ENCODE data around the gene C2orf72. TPM values are rescaled to one million over a fixed set of nuclear protein-coding genes. Genes with fewer than 3 reads are reported as not detected.
A peak's percentile ranks its signal among the peaks of the same experiment; 100 is the strongest.

Gene C2orf72
- total and polyA plus RNA-seq, 2 of the 13 experiments (the other 11 are each of a cell fraction or from before 2014, with no cell fraction given), result 147 to 203 TPM

GRCh38 chr2:231046916-231047273 is 9.6 kb downstream of the C2orf72 start (continued):
- TF ChIP-seq PRDM10 (CRISPR knock-in tag; IDR thresholded peaks at IDR 0.05; ENCODE audit: low read depth) (peak; percentile 4; the same call in 1 of the 2 replicates), ZNF343 (CRISPR knock-in tag; IDR thresholded peaks at IDR 0.05) (0 out of 2 replicates have a peak, but pooled peaks have one; percentile 33), ZNF564 (CRISPR knock-in tag; IDR thresholded peaks at IDR 0.05) (no peak), NCOA5 (CRISPR knock-in tag; IDR thresholded peaks at IDR 0.05) (no peak), ELK4 (CRISPR knock-in tag; IDR thresholded peaks at IDR 0.05; ENCODE audit: borderline replicate concordance) (no peak), LCORL (IDR thresholded peaks at IDR 0.05) (no peak), LCORL (CRISPR knock-in tag; IDR thresholded peaks at IDR 0.05) (no peak), CBX1 (IDR thresholded peaks at IDR 0.05; ENCODE audit: low read depth) (no peak), BCL6 (CRISPR knock-in tag; IDR thresholded peaks at IDR 0.05) (no peak), DDIT3 (CRISPR knock-in tag; IDR thresholded peaks at IDR 0.05) (0 out of 2 replicates have a peak, but pooled peaks have one; percentile 18), ZIK1 (CRISPR knock-in tag; IDR thresholded peaks at IDR 0.05; ENCODE audit: borderline replicate concordance, low read depth) (0 out of 2 replicates have a peak, but pooled peaks have one; percentile 7), MBNL3 (CRISPR knock-in tag; conservative IDR thresholded peaks at IDR 0.05) (no peak), ZKSCAN5 (CRISPR knock-in tag; IDR thresholded peaks at IDR 0.05) (0 out of 2 replicates have a peak, but pooled peaks have one; percentile 9), ZNF710 (CRISPR knock-in tag; IDR thresholded peaks at IDR 0.05; ENCODE audit: borderline replicate concordance) (no peak), KDM2A (CRISPR knock-in tag; IDR thresholded peaks at IDR 0.05; ENCODE audit: borderline replicate concordance, low read depth) (0 out of 2 replicates have a peak, but pooled peaks have one; percentile 9), NR0B2 (CRISPR knock-in tag; IDR thresholded peaks at IDR 0.05) (no peak), THAP7 (CRISPR knock-in tag; IDR thresholded peaks at IDR 0.05) (peak; percentile 45; the same call in 1 of the 2 replicates), HMG20A (CRISPR knock-in tag; IDR thresholded peaks at IDR 0.05; ENCODE audit: borderline replicate concordance) (no peak), U2AF2 (IDR thresholded peaks at IDR 0.05; ENCODE audit: low read depth, low read length) (no peak), MEIS1 (CRISPR knock-in tag; IDR thresholded peaks at IDR 0.05; ENCODE audit: borderline replicate concordance) (0 out of 2 replicates have a peak, but pooled peaks have one; percentile 22), ZFP36L1 (CRISPR knock-in tag; IDR thresholded peaks at IDR 0.05) (no peak)

All from HepG2 (cell line).